Measurements from ENCODE around the gene ARMC3. TPM values are rescaled to one million over a fixed set of nuclear protein-coding genes. Genes with fewer than 3 reads are reported as not detected.

The ARMC3 gene
- total and polyA plus RNA-seq, 12 donors, result 0.17 TPM; not detected in 11

DNA sequence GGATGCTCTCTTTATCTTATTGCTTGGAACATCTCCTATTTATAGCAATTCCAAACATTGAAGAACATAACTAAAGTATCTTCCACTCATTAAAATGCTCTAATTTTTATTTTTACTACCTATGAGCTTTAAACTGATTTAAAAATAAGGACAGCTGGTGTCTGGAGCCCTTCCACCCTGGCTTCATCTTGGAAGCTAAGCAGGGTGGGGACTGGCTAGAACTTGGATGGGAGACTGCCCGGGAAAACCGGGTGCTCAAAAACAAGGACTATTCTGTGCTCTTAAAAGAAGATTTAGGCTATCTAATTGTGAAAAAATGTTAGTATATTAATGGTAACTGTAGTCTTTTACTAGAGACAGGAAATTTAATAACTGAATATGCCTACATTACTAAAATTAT is 69.2 kb downstream of the ARMC3 start:
- 35 to 54% (median 42%) methylated on average over 2 of the region's 2 CpGs for WGBS, 4 donors
- Histone ChIP-seq H3K4me1 (replicated peaks in 1 of 2) (no peaks in the 10 kb centered on the region), H3K27me3 (peaks cover 20% of the 10 kb centered on the region), H3K27ac (no peak overlapping the region), H3K9me3 (replicated peaks in 1 of 3) (no peaks in the 10 kb centered on the region), H3K36me3 (replicated peaks in 1 of 2) (no peaks in the 10 kb centered on the region), H3K4me3 (no peak overlapping the region)
- TF ChIP-seq POLR2A (IDR thresholded peaks at IDR 0.05), result no peak
- TF ChIP-seq, protein P1, sequence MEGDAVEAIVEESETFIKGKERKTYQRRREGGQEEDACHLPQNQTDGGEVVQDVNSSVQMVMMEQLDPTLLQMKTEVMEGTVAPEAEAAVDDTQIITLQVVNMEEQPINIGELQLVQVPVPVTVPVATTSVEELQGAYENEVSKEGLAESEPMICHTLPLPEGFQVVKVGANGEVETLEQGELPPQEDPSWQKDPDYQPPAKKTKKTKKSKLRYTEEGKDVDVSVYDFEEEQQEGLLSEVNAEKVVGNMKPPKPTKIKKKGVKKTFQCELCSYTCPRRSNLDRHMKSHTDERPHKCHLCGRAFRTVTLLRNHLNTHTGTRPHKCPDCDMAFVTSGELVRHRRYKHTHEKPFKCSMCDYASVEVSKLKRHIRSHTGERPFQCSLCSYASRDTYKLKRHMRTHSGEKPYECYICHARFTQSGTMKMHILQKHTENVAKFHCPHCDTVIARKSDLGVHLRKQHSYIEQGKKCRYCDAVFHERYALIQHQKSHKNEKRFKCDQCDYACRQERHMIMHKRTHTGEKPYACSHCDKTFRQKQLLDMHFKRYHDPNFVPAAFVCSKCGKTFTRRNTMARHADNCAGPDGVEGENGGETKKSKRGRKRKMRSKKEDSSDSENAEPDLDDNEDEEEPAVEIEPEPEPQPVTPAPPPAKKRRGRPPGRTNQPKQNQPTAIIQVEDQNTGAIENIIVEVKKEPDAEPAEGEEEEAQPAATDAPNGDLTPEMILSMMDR (IDR thresholded peaks at IDR 0.05), result no peak
- no peak for DNase-seq
- intact Hi-C loops (cut with DNase I), result loop anchor here in 1 of 2 donors (10.0 kb wide), 1 partner anchor 992 kb away; the partner anchor contains the start of gene DNAJC1

DNA sequence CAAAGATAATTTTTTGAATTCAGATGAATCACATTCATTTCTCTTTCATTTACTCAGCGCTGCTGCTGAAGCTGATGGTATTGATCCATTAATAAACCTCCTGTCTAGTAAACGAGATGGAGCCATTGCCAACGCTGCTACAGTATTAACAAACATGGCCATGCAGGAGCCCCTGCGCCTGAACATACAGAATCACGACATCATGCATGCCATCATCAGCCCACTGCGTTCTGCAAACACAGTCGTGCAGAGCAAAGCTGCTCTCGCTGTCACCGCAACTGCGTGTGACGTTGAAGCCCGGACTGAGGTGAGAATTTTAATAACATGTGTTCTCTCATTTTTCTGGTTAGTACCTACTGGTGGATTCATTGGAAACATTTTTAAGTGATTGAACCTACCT is 70.2 kb downstream of the ARMC3 start:
- TF ChIP-seq, protein P1 (IDR thresholded peaks at IDR 0.05), result no peak
- TF ChIP-seq POLR2A (IDR thresholded peaks at IDR 0.05), result no peak
- Histone ChIP-seq H3K36me3 (replicated peaks in 1 of 2) (no peaks in the 10 kb centered on the region), H3K9me3 (replicated peaks in 1 of 3) (no peaks in the 10 kb centered on the region), H3K4me3 (no peak overlapping the region), H3K4me1 (replicated peaks in 1 of 2) (no peaks in the 10 kb centered on the region), H3K27me3 (peaks cover 21% of the 10 kb centered on the region), H3K27ac (no peak overlapping the region)
- WGBS, 4 donors, result 81 to 88% (median 86%) methylated on average over 12 of the region's 12 CpGs
- DNase-seq, result no peak
- intact Hi-C loops (cut with DNase I), result loop anchor here in 1 of 2 donors (10.0 kb wide), 1 partner anchor 993 kb away; the partner anchor contains the start of gene DNAJC1

DNA sequence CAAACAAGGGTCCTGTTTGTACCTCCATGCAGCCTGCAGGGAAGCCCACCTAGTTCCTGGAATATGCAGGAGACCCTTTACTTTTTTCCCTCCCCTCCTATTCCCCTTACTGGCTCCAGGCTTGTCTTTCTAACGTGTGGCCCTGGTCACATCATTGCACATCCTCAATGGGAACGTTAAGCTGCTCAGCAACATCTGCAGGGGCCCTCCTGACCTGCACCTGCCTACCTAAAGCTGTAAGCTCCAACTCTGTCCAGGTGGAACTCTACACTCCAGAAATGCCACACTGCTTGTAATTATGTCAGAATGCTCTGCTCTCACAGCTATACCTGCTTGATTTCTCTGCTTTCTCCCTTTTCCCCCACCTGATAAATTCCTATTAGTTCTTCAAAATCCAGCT is 72.1 kb downstream of the ARMC3 start:
- intact Hi-C loops (cut with DNase I), result loop anchor here in 1 of 2 donors (10.0 kb wide), 1 partner anchor 995 kb away; the partner anchor contains the start of gene DNAJC1
- no peak overlapping the region for H3K4me3 ChIP-seq
- H3K9me3 ChIP-seq (replicated peaks in 1 of 3), result no peaks in the 10 kb centered on the region
- 54 to 76% (median 58%) methylated on average over 2 of the region's 2 CpGs for WGBS, 4 donors
- H3K27me3 ChIP-seq, result peaks cover 33% of the 10 kb centered on the region
- no peaks in the 10 kb centered on the region for H3K4me1 ChIP-seq (replicated peaks in 1 of 2)
- DNase-seq, result no peak
- TF ChIP-seq, protein P1 (IDR thresholded peaks at IDR 0.05), result no peak
- no peak for TF ChIP-seq POLR2A (IDR thresholded peaks at IDR 0.05)
- no peak overlapping the region for H3K27ac ChIP-seq
- no peaks in the 10 kb centered on the region for H3K36me3 ChIP-seq (replicated peaks in 1 of 2)

DNA sequence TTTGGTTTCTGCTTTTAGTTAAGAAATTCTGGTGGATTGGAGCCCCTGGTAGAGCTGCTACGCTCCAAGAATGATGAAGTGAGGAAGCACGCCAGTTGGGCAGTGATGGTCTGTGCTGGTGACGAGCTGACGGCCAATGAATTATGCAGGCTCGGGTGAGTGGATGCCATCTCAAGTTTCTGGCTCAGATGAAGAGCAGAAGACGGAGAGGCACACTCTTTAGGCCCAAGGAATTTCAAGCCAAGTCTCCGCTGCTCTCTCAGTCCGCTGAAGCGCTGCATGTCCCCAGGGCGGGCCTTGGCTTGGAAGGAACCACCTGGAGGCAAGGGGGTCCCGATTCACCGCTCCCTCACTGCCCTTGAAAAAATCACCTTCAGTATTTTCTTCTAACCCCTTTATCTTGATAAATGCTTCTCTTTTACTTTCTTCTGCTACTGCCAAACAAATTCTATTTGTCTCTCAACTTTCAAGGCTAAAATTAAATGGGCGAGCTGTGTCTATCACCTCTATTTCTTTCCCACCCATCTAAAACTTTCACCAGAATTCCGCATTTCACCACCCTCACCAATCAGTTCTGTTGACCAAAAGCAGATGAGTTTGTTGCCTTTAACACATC is 74.2 kb downstream of the ARMC3 start:
- H3K27ac ChIP-seq, result no peak overlapping the region
- no peak for DNase-seq
- no peaks in the 10 kb centered on the region for H3K9me3 ChIP-seq (replicated peaks in 1 of 3)
- TF ChIP-seq POLR2A (IDR thresholded peaks at IDR 0.05), result no peak
- TF ChIP-seq, protein P1 (IDR thresholded peaks at IDR 0.05), result no peak
- H3K4me1 ChIP-seq (replicated peaks in 1 of 2), result no peaks in the 10 kb centered on the region
- intact Hi-C loops (cut with DNase I), result no loop called here
- no peaks in the 10 kb centered on the region for H3K36me3 ChIP-seq (replicated peaks in 1 of 2)
- WGBS, 4 donors, result 72 to 80% (median 75%) methylated on average over 14 of the region's 14 CpGs
- H3K27me3 ChIP-seq, result peaks cover 23% of the 10 kb centered on the region
- H3K4me3 ChIP-seq, result no peak overlapping the region

All from adrenal gland (tissue), 12 donors.